Measurements from ENCODE around the gene TTPAL. TPM values are rescaled to one million over a fixed set of nuclear protein-coding genes. Genes with fewer than 3 reads are reported as not detected.

TTPAL gene
- total RNA-seq, 2 donors from 2014 or later: 18.3 to 19.4 TPM

DNA sequence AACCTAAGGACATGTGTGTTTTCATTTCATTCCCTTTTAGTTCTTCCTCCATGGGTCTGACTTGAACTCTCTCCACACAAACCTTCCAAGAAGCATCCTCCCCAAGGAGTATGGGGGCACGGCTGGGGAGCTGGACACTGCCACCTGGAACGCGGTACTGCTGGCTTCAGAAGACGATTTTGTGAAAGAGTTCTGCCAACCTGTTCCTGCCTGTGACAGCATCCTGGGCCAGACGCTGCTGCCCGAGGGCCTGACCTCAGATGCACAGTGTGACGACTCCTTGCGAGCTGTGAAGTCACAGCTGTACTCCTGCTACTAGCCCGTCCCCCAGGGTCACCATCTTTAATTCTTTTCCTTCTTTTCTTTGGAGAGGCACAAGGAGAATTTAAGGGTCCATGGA, 13.5 kb downstream of the TTPAL start:
- no peaks in the 10 kb centered on the region for H3K27me3 Mint-ChIP-seq (ENCODE audit: insufficient read depth)
- Histone ChIP-seq H3K36me3 (ENCODE audit: control insufficient read depth, insufficient read depth, low read length) (peaks cover 88% of the 10 kb centered on the region), H3K27me3 (ENCODE audit: control insufficient read depth, insufficient read depth, low read length, poor library complexity, severe bottlenecking) (no peaks in the 10 kb centered on the region), H3K9me3 (ENCODE audit: control insufficient read depth, low read length) (no peaks in the 10 kb centered on the region), H3K4me1 (ENCODE audit: control insufficient read depth, insufficient read depth, low read length) (peaks cover 14% of the 10 kb centered on the region), H3K27ac (ENCODE audit: low read depth, low read length) (no peak overlapping the region), H3K4me3 (ENCODE audit: low read length) (no peak overlapping the region), H3K9ac (ENCODE audit: extremely low read depth, low read length, poor library complexity, severe bottlenecking) (no peak overlapping the region)
- peak; percentile 26 for DNase-seq
- TF ChIP-seq, protein P1, sequence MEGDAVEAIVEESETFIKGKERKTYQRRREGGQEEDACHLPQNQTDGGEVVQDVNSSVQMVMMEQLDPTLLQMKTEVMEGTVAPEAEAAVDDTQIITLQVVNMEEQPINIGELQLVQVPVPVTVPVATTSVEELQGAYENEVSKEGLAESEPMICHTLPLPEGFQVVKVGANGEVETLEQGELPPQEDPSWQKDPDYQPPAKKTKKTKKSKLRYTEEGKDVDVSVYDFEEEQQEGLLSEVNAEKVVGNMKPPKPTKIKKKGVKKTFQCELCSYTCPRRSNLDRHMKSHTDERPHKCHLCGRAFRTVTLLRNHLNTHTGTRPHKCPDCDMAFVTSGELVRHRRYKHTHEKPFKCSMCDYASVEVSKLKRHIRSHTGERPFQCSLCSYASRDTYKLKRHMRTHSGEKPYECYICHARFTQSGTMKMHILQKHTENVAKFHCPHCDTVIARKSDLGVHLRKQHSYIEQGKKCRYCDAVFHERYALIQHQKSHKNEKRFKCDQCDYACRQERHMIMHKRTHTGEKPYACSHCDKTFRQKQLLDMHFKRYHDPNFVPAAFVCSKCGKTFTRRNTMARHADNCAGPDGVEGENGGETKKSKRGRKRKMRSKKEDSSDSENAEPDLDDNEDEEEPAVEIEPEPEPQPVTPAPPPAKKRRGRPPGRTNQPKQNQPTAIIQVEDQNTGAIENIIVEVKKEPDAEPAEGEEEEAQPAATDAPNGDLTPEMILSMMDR (conservative IDR thresholded peaks at IDR 0.05): no peak
- H3K27ac Mint-ChIP-seq: no peak overlapping the region
- no peak overlapping the region for H3K4me3 Mint-ChIP-seq
- peaks cover 19% of the 10 kb centered on the region for H3K4me1 Mint-ChIP-seq
- 95% methylated on average over 7 to 9 of the region's 9 CpGs for WGBS, 2 experiments (ENCODE audit: insufficient coverage in 1 of 2, insufficient read length in 1 of 2)
- H3K9me3 Mint-ChIP-seq: no peaks in the 10 kb centered on the region
- H3K36me3 Mint-ChIP-seq (ENCODE audit: low read depth): peaks cover 62% of the 10 kb centered on the region

DNA sequence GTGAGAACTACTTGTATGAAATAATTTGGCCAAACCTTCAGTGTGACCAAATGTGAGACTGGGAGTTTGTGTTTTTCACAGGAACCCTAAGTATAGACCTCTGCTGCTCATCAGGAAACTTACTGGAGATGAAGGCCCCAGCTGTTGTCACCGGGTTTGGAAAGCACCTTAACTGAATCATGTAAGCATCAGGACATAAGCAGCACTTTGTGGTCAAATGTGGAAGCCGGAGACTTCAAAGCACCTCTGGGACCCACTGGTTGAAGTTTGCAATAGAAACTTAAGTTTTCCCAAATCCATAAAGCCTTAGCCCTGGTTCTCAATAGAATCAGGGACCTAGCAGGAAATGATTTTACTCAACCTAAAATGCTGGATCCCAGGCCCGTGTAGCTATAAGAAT, 14.3 kb downstream of the TTPAL start:
- 99 to 100% methylated on average over 3 of the region's 3 CpGs for WGBS, 2 experiments (ENCODE audit: insufficient coverage in 1 of 2, insufficient read length in 1 of 2)
- DNase-seq: no peak
- TF ChIP-seq, protein P1 (conservative IDR thresholded peaks at IDR 0.05): no peak
- H3K9ac ChIP-seq (ENCODE audit: extremely low read depth, low read length, poor library complexity, severe bottlenecking): no peak overlapping the region
- no peaks in the 10 kb centered on the region for H3K9me3 ChIP-seq (ENCODE audit: control insufficient read depth, low read length)
- Mint-ChIP-seq H3K27ac (no peak overlapping the region), H3K27me3 (ENCODE audit: insufficient read depth) (no peaks in the 10 kb centered on the region), H3K36me3 (ENCODE audit: low read depth) (peaks cover 65% of the 10 kb centered on the region), H3K9me3 (no peaks in the 10 kb centered on the region), H3K4me1 (peaks cover 19% of the 10 kb centered on the region), H3K4me3 (no peak overlapping the region)
- peaks cover 14% of the 10 kb centered on the region for H3K4me1 ChIP-seq (ENCODE audit: control insufficient read depth, insufficient read depth, low read length)
- H3K27ac ChIP-seq (ENCODE audit: low read depth, low read length): no peak overlapping the region
- H3K27me3 ChIP-seq (ENCODE audit: control insufficient read depth, insufficient read depth, low read length, poor library complexity, severe bottlenecking): no peaks in the 10 kb centered on the region
- no peak overlapping the region for H3K4me3 ChIP-seq (ENCODE audit: low read length)
- H3K36me3 ChIP-seq (ENCODE audit: control insufficient read depth, insufficient read depth, low read length): peaks cover 91% of the 10 kb centered on the region

DNA sequence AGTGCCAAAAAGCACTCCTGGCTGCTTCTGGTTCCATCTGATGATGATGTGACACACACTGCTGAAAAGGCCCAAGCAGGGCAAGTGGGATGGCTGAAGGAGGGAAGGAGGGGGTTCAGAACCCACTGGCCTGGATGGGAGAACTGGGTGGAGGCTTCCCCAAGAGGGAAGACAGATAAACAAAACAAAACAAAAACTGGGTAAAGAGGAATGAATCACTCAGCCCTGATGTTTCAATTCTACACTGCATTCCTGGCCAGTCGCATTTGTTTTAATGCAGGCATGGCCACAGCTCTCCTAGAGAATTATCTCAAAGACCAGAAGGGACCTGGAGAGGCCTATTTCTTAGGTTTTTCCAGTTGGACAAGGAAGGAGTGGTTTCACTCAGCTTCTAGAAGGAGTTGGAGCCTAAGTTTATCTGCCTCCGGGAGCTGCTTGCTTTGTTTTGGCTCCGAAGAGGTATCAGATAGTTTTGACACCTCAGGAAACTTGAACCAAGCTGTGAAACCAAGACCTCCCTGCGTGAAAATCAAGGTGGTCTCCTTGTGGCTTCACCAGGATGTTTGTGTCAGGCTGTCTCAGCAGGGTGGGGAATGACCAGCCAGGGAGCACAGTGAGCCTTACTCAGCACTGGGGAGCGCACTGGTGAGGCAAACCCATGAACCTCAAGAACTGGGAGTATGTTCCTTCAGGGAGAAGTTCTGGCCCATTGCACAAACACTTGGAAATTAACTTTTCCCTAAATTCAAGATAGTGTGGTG, 16.1 kb downstream of the TTPAL start:
- Histone ChIP-seq H3K27ac (ENCODE audit: low read depth, low read length) (no peak overlapping the region), H3K9ac (ENCODE audit: extremely low read depth, low read length, poor library complexity, severe bottlenecking) (no peak overlapping the region), H3K4me3 (ENCODE audit: low read length) (no peak overlapping the region), H3K4me1 (ENCODE audit: control insufficient read depth, insufficient read depth, low read length) (peaks cover 14% of the 10 kb centered on the region), H3K27me3 (ENCODE audit: control insufficient read depth, insufficient read depth, low read length, poor library complexity, severe bottlenecking) (no peaks in the 10 kb centered on the region), H3K36me3 (ENCODE audit: control insufficient read depth, insufficient read depth, low read length) (peaks cover 92% of the 10 kb centered on the region), H3K9me3 (ENCODE audit: control insufficient read depth, low read length) (no peaks in the 10 kb centered on the region)
- H3K27ac Mint-ChIP-seq: peak overlapping the region; percentile 65
- no peaks in the 10 kb centered on the region for H3K27me3 Mint-ChIP-seq (ENCODE audit: insufficient read depth)
- WGBS, 2 experiments (ENCODE audit: insufficient coverage in 1 of 2, insufficient read length in 1 of 2): 67 to 100% methylated on average over 2 to 5 of the region's 5 CpGs
- H3K4me3 Mint-ChIP-seq: peak overlapping the region; percentile 16
- H3K4me1 Mint-ChIP-seq: peaks cover 19% of the 10 kb centered on the region
- peak; percentile 60 for DNase-seq
- H3K9me3 Mint-ChIP-seq: no peaks in the 10 kb centered on the region
- peaks cover 64% of the 10 kb centered on the region for H3K36me3 Mint-ChIP-seq (ENCODE audit: low read depth)
- TF ChIP-seq, protein P1 (conservative IDR thresholded peaks at IDR 0.05): no peak
